ENCODE data around the gene SPACA5B.

GRCh38 chrX:48086082-48086481, 44.3 kb upstream of the SPACA5B start:
- no peak for TF ChIP-seq YY1 (IDR thresholded peaks at IDR 0.05; ENCODE audit: insufficient read depth, insufficient read length)
- no peak for TF ChIP-seq ZNF274 (IDR thresholded peaks at IDR 0.05; ENCODE audit: low read depth, low read length)
- no peak for TF ChIP-seq SUZ12 (IDR thresholded peaks at IDR 0.05; ENCODE audit: extremely low read depth, insufficient read depth, insufficient read length)
